Tibial nerve (tissue), 4 donors: Measurements from ENCODE around the gene PRTFDC1.

Experiments
- CTCF ChIP-seq, 5 experiments: fragments of 200-600 bp in 3 of 5; fragments of 450-650 bp in 2 of 5; sonication (generic) in 3 of 5; IDR thresholded peaks; one replicate each; pipeline ENCODE4 v1.5.1; 2016 to 2019; ENCODE audit warnings: antibody characterized with exemption in 5 of 5, mild to moderate bottlenecking in 3 of 5, moderate library complexity in 2 of 5
- EP300 ChIP-seq, 2 donors: sonication (generic); formaldehyde crosslinking; IDR thresholded peaks; one replicate each; pipeline ENCODE4 v1.6.1; 2017; ENCODE audit warnings: antibody characterized with exemption in 2 of 2, mild to moderate bottlenecking in 1 of 2
- POLR2A ChIP-seq, 2 donors: fragments of 450-650 bp; IDR thresholded peaks; one replicate each; pipeline ENCODE4 v1.6.1; 2017; ENCODE audit warnings: antibody characterized with exemption in 2 of 2, mild to moderate bottlenecking in 2 of 2, moderate library complexity in 2 of 2

- TF ChIP-seq CTCF (IDR thresholded peaks at IDR 0.05) (no peak), EP300 (IDR thresholded peaks at IDR 0.05) (no peak), POLR2A (IDR thresholded peaks at IDR 0.05) (no peak)
Observed at GRCh38 chr10:24850727-24851296, 101.6 kb downstream of the PRTFDC1 start.
